Measurements from ENCODE around the gene LCE1F.

LCE1F gene

GRCh38 chr1:152770411-152770810 lies 4.5 kb upstream of the LCE1F start:
- in situ Hi-C loops (cut with HindIII; ENCODE audit: low sequenced_read_pairs), result no loop called here

- in situ Hi-C loops (cut with HindIII; ENCODE audit: low sequenced_read_pairs), result no loop called here
These were observed 1.4 kb downstream of the LCE1F start for GRCh38 chr1:152776361-152776760.

- in situ Hi-C loops (cut with HindIII; ENCODE audit: low sequenced_read_pairs), result no loop called here
These were observed 2.7 kb downstream of the LCE1F start for GRCh38 chr1:152777510-152778137.

GRCh38 chr1:152783095-152783494 lies 8.2 kb downstream of the LCE1F start:
- in situ Hi-C loops (cut with HindIII; ENCODE audit: low sequenced_read_pairs), result no loop called here

- in situ Hi-C loops (cut with HindIII; ENCODE audit: low sequenced_read_pairs), result no loop called here
These were observed 11.1 kb downstream of the LCE1F start, which contains the start of gene LCE1E for GRCh38 chr1:152786077-152786476. Gene LCE1E, plus strand, starts transcription at chr1:152786257. Its CDS starts 1,043 bp downstream, at chr1:152787300.

- in situ Hi-C loops (cut with HindIII; ENCODE audit: low sequenced_read_pairs), result no loop called here
These were observed 20.7 kb downstream of the LCE1F start for GRCh38 chr1:152795686-152796085.

- in situ Hi-C loops (cut with HindIII; ENCODE audit: low sequenced_read_pairs), result no loop called here
These were observed 21.5 kb downstream of the LCE1F start, which contains the start of gene LCE1D for GRCh38 chr1:152796421-152796820. Gene LCE1D, plus strand, starts transcription at chr1:152796721. Its CDS starts 1,074 bp downstream, at chr1:152797795.

GRCh38 chr1:152801333-152801732 lies 26.4 kb downstream of the LCE1F start:
- in situ Hi-C loops (cut with HindIII; ENCODE audit: low sequenced_read_pairs), result no loop called here

- in situ Hi-C loops (cut with HindIII; ENCODE audit: low sequenced_read_pairs), result no loop called here
These were observed 31.6 kb downstream of the LCE1F start, which contains the start of gene LCE1C for GRCh38 chr1:152806576-152806975. Gene LCE1C, minus strand, starts transcription at chr1:152806651. Its CDS starts 1,173 bp downstream, at chr1:152805478.

- in situ Hi-C loops (cut with HindIII; ENCODE audit: low sequenced_read_pairs), result no loop called here
These were observed 36.1 kb downstream of the LCE1F start for GRCh38 chr1:152811050-152811449.

- in situ Hi-C loops (cut with HindIII; ENCODE audit: low sequenced_read_pairs), result no loop called here
These were observed 36.7 kb downstream of the LCE1F start, which contains the start of gene LCE1B for GRCh38 chr1:152811671-152812070. Gene LCE1B, plus strand, starts transcription at chr1:152811971. Its CDS starts 476 bp downstream, at chr1:152812447.

GRCh38 chr1:152817309-152817708 lies 42.4 kb downstream of the LCE1F start:
- in situ Hi-C loops (cut with HindIII; ENCODE audit: low sequenced_read_pairs), result no loop called here

- in situ Hi-C loops (cut with HindIII; ENCODE audit: low sequenced_read_pairs), result no loop called here
These were observed 48.4 kb downstream of the LCE1F start for GRCh38 chr1:152823294-152823693.

- in situ Hi-C loops (cut with HindIII; ENCODE audit: low sequenced_read_pairs), result no loop called here
These were observed 50.0 kb downstream of the LCE1F start for GRCh38 chr1:152824964-152825363.

Data from endothelial cell of hepatic sinusoid (primary cell).